HG02623 (cell line): Measurements from ENCODE around the gene HAGH.
"Not testable (repeated sequence)": the region's sequence is repeated elsewhere in the genome, so short reads cannot be mapped to it uniquely, and the experiment has no call there.

Source experiments
- ATAC-seq: cut with Tn5 transposase; IDR thresholded peaks from one replicate; pipeline ENCODE4 v1.9.1; 2021; ENCODE audit warnings: moderate library complexity; ENCODE audit not compliant: unreplicated experiment

HAGH gene

GRCh38 chr16:1815461-1815860, 11.2 kb downstream of the HAGH start:
- no peak for ATAC-seq

- no peak for ATAC-seq
Observed at GRCh38 chr16:1812732-1813163, 13.9 kb downstream of the HAGH start.

- ATAC-seq, result no peak
Observed at GRCh38 chr16:1810536-1810935, 16.1 kb downstream of the HAGH start.

- no peak for ATAC-seq
Observed at GRCh38 chr16:1810106-1810505, 16.5 kb downstream of the HAGH start.

GRCh38 chr16:1809281-1809801, 17.3 kb downstream of the HAGH start:
- ATAC-seq, result no peak

- ATAC-seq, result no peak
Observed at GRCh38 chr16:1808691-1809090, 17.9 kb downstream of the HAGH start.

GRCh38 chr16:1807626-1808025, 19.0 kb downstream of the HAGH start:
- ATAC-seq, result no peak

- ATAC-seq, result no peak
Observed at GRCh38 chr16:1800701-1801100, 25.9 kb downstream of the HAGH start.

- ATAC-seq, result not testable (repeated sequence)
Observed at GRCh38 chr16:1799263-1799662, 27.4 kb downstream of the HAGH start.

- ATAC-seq, result no peak
Observed at GRCh38 chr16:1794908-1795666, 31.5 kb downstream of the HAGH start.

- no peak for ATAC-seq
Observed at GRCh38 chr16:1794221-1794871, 32.3 kb downstream of the HAGH start.

- no peak for ATAC-seq
Observed at GRCh38 chr16:1793578-1794220, 32.9 kb downstream of the HAGH start, which contains the start of gene IGFALS. Gene IGFALS (minus strand): TSS chr16:1793705. CDS start chr16:1793652, 53 bp downstream.

- no peak for ATAC-seq
Observed at GRCh38 chr16:1792836-1793577, 33.6 kb downstream of the HAGH start.

GRCh38 chr16:1791943-1792812, 34.4 kb downstream of the HAGH start:
- ATAC-seq, result no peak

GRCh38 chr16:1791256-1791942, 35.2 kb downstream of the HAGH start:
- no peak for ATAC-seq

GRCh38 chr16:1790611-1791255, 35.9 kb downstream of the HAGH start:
- no peak for ATAC-seq

- no peak for ATAC-seq
Observed at GRCh38 chr16:1790261-1790610, 36.4 kb downstream of the HAGH start.

GRCh38 chr16:1789643-1790045, 37.0 kb downstream of the HAGH start:
- ATAC-seq, result no peak

GRCh38 chr16:1788708-1789100, 37.9 kb downstream of the HAGH start:
- no peak for ATAC-seq
